Activated CD8-positive, alpha-beta memory T cell treated with anti-CD3 and anti-CD28 coated beads, Interleukin-2, amount 50 U/mL, for 1 hour (primary cell): ENCODE data around the gene OR8D1.
"Not testable (repeated sequence)": the region's sequence is repeated elsewhere in the genome, so short reads cannot be mapped to it uniquely, and the experiment has no call there.

ENCODE experiments used
- DNase-seq: peaks from one replicate; pipeline ENCODE4 v3.0.0-alpha.2; 2020; ENCODE audit errors: extremely low read depth

OR8D1 gene

DNA sequence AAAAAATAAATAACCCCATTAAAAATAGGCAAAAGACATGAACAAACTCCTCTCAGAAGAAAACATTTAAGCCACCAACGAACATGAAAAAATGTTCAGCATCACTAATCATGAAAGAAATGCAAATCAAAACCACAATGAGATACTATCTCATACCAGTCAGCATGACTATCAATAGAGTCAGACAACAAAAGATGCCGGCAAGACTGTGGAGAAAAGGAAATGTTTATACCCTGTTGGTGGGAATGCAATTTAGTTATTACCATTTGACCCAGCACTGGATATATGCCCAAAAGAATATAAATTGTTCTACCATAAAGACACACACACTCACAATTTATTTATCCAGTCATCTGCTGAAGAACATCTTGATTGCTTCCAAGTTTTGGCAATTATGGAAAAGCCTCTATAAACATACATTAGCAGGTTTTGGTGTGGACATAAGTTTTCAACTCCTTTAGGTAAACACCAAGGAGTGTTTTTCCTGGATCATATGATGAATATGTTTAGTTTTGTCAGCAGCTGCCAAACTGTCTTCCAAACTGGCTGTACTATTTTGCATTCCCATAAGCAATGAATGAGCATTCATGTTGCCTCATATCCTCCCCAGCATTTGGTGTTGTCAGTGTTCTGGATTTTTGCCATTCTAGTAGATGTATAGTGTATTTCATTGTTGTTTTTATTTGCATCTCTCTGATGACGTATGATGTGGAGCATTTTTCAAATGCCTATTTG is 28.0 kb downstream of the OR8D1 start:
- no peak for DNase-seq

DNA sequence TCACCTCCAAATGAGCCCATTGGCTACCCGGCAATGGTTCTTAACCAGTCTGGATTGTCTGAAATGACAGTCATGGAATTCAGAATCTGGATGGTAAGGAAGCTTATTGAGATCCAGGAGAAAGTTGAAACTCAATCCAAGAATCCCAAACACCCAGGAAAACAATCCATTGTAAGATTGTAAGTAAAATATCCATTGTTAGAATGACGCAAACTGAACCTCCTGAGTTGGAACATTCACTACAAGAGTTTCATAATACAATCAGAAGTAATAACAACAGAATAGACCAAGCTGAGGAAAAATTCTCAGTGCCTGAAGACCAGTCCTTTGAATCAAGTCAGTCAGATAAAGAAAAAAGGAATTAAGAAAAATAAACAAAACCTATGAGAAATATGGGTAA is 35.5 kb downstream of the OR8D1 start:
- no peak for DNase-seq

- no peak for DNase-seq
Measured at GRCh38 chr11:124277804-124278203, 35.9 kb downstream of the OR8D1 start.

DNA sequence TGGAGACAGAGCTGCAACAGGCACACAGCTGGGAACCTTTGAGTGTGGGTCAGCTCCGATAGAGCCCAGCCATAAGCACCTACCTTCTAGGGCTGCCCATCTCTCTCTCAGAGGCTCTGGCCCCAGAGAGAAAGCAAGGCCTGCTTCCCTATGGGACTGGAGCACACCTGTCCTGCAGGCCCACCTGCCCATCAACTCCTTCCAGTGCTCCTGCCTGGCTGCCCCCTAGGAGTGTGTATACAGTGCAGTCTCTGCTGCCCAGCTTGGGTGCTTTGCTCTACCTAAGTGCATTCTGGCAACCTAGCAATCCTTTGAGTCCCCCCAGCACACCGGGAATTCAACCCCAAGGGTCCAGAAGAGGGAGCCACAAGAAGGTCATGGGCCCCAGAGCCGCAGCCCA is 36.5 kb downstream of the OR8D1 start:
- DNase-seq = no peak

DNA sequence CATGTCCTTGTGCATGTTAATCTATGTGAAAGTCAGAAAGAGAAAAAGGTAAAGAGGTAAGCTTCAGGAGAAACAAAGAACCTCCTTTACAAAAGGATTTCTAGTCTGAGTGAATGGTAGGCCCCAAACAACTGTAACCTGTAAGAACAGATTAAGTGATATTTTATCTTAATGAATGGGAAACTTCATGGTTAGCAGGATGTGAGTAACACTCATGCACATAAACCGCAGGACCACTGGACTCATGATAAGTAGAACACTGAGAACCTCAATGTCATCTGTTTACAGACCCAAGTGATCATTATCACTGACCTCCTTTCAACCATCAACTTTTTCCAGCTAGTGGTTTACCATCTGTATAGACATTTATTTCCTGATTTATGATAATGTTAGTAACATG is 37.7 kb downstream of the OR8D1 start:
- no peak for DNase-seq

GRCh38 chr11:124274000-124274399 is 39.7 kb downstream of the OR8D1 start:
- DNase-seq = no peak

DNA sequence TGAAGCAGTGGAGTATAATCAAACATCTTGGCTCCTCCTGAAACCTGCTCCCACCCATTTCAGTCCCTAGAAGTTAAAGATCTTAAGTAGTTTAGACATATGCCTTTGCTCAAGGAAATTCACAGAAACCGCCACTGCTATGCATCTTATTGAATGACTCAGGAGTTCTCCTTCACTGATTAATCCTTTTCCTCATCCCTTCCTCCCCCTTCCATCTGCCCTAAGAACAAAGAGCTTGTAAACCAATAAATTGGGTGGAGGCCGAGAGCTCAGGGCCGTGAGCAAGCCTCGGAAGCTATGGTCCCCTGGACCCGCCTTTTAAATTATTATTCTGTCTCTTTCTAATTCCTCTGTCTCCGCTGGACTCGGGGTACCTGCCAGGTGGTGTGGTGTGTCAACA is 42.9 kb downstream of the OR8D1 start:
- not testable (repeated sequence) for DNase-seq

GRCh38 chr11:124265041-124265440 is 48.7 kb downstream of the OR8D1 start:
- DNase-seq = not testable (repeated sequence)

DNA sequence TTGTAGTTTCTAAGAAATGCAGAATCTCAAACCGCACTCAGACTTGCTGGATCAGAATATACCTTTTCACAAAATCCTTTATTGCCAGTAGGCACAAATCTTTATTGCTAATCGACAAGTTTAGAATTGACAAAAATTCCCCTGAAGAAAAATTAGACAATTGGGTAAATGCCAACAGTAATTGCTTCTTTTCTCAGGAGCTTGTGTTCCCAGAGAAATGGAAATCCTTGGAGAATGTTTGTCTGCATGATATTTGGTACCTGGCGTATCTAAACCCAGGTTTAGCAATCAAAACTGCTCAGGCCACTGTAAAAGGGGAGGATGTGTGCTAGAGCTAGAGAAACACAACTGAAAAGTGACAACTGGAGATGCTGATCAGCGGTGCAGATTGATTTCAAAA is 57.7 kb downstream of the OR8D1 start, which contains the start of gene OR8G5:
Gene OR8G5, plus strand, starts transcription at position 301 of the 400 bp plus-strand sequence. CDS start 8,556 bp downstream, outside the sequence.
- DNase-seq = no peak
